Activated naive CD4-positive, alpha-beta T cell treated with anti-CD3 and anti-CD28 coated beads, Interleukin-2, amount 50 U/mL, for 72 hours (primary cell): ENCODE data around the gene CDK17. TPM values are rescaled to one million over a fixed set of nuclear protein-coding genes. Genes with fewer than 3 reads are reported as not detected.
A peak's percentile ranks its signal among the peaks of the same experiment; 100 is the strongest.

Source experiments
- ATAC-seq, 2 donors: fragments of 150-1000 bp; cut with Tn5 transposase; 2 replicates each; pipeline ENCODE4 v1.10.0; 2021; ENCODE audit warnings: mild to moderate bottlenecking in 2 of 2, moderate library complexity in 2 of 2
- DNase-seq, 2 donors: peaks; one replicate each; pipeline ENCODE4 v3.0.0; 2021 to 2022; ENCODE audit warnings: low spot score in 2 of 2
- H3K27ac Mint-ChIP-seq, 2 donors: one replicate each; pipeline ENCODE4 v1.8.0; 2022; ENCODE audit warnings: mild to moderate bottlenecking in 2 of 2, mixed read lengths in 2 of 2
- H3K36me3 Mint-ChIP-seq, 2 donors: one replicate each; pipeline ENCODE4 v1.8.0; 2022; ENCODE audit warnings: mixed read lengths in 2 of 2
- H3K9me3 Mint-ChIP-seq, 2 donors: one replicate each; pipeline ENCODE4 v1.8.0; 2022; ENCODE audit warnings: mixed read lengths in 2 of 2
- total RNA-seq, 2 donors: library from RNA; stranded (reverse); gene quantifications; one replicate each; pipeline ENCODE4 v1.2.3, GENCODE V29; 2022

CDK17 gene
- total RNA-seq, 2 donors from 2014 or later = 43.5 to 51.0 TPM

GRCh38 chr12:96297504-96297903 lies 102.7 kb downstream of the CDK17 start:
- Mint-ChIP-seq H3K27ac (peak overlapping the region in 1 of 2 donors; percentile 72), H3K36me3 (peaks cover 0 to 33% of the 10 kb centered on the region in 2 donors), H3K9me3 (no peaks in the 10 kb centered on the region)
- ATAC-seq = no peak
- no peak for DNase-seq

- H3K27ac Mint-ChIP-seq = peak overlapping the region in 1 of 2 donors; percentile 61
- no peak for DNase-seq
- H3K9me3 Mint-ChIP-seq = no peaks in the 10 kb centered on the region
- peak; percentile 78 to 95 for ATAC-seq
- H3K36me3 Mint-ChIP-seq = peaks cover 0 to 32% of the 10 kb centered on the region in 2 donors
Observed at GRCh38 chr12:96295532-96296160, 104.6 kb downstream of the CDK17 start.

GRCh38 chr12:96294831-96295230 lies 105.4 kb downstream of the CDK17 start:
- DNase-seq = no peak
- H3K36me3 Mint-ChIP-seq = peaks cover 0 to 27% of the 10 kb centered on the region in 2 donors
- no peak for ATAC-seq
- no peaks in the 10 kb centered on the region for H3K9me3 Mint-ChIP-seq
- H3K27ac Mint-ChIP-seq = no peak overlapping the region

- ATAC-seq = no peak
- H3K9me3 Mint-ChIP-seq = no peaks in the 10 kb centered on the region
Observed at GRCh38 chr12:96293093-96293492, 107.1 kb downstream of the CDK17 start.

GRCh38 chr12:96289067-96289466 lies 111.2 kb downstream of the CDK17 start:
- no peak overlapping the region for H3K27ac Mint-ChIP-seq
- no peaks in the 10 kb centered on the region for H3K9me3 Mint-ChIP-seq
- DNase-seq (no peak), ATAC-seq (no peak)
- peaks cover 9 to 40% of the 10 kb centered on the region in 2 donors for H3K36me3 Mint-ChIP-seq

More at GRCh38 chr12:96293093-96293492, 107.1 kb downstream of the CDK17 start:
- no peak for DNase-seq
- peaks cover 4 to 24% of the 10 kb centered on the region in 2 donors for H3K36me3 Mint-ChIP-seq
- H3K27ac Mint-ChIP-seq = no peak overlapping the region

GRCh38 chr12:96285158-96285557 lies 115.1 kb downstream of the CDK17 start:
- H3K9me3 Mint-ChIP-seq = no peaks in the 10 kb centered on the region
- no peak for ATAC-seq
- no peak overlapping the region for H3K27ac Mint-ChIP-seq
- peaks cover 9 to 44% of the 10 kb centered on the region in 2 donors for H3K36me3 Mint-ChIP-seq
- no peak for DNase-seq

GRCh38 chr12:96274331-96274730 lies 125.9 kb downstream of the CDK17 start:
- ATAC-seq (peak; percentile 49 to 84), DNase-seq (no peak)
- no peak overlapping the region for H3K27ac Mint-ChIP-seq
- H3K9me3 Mint-ChIP-seq = no peaks in the 10 kb centered on the region
- H3K36me3 Mint-ChIP-seq = peaks cover 7 to 25% of the 10 kb centered on the region in 2 donors

- peak; percentile 41 to 65 for ATAC-seq
- H3K27ac Mint-ChIP-seq = peak overlapping the region; percentile 34 to 88
- no peaks in the 10 kb centered on the region for H3K9me3 Mint-ChIP-seq
- H3K36me3 Mint-ChIP-seq = peaks cover 7 to 34% of the 10 kb centered on the region in 2 donors
- no peak for DNase-seq
Observed at GRCh38 chr12:96271469-96272199, 128.6 kb downstream of the CDK17 start.

GRCh38 chr12:96266238-96266637 lies 134.0 kb downstream of the CDK17 start:
- ATAC-seq = peak in 1 of 2 donors; percentile 44
- peak overlapping the region in 1 of 2 donors; percentile 55 for H3K27ac Mint-ChIP-seq

GRCh38 chr12:96265836-96266235 lies 134.4 kb downstream of the CDK17 start:
- Mint-ChIP-seq H3K9me3 (no peaks in the 10 kb centered on the region), H3K36me3 (peaks cover 11 to 54% of the 10 kb centered on the region in 2 donors), H3K27ac (peak overlapping the region in 1 of 2 donors; percentile 55)
- no peak for ATAC-seq
- DNase-seq = no peak

More at GRCh38 chr12:96266238-96266637, 134.0 kb downstream of the CDK17 start:
- Mint-ChIP-seq H3K36me3 (peaks cover 7 to 50% of the 10 kb centered on the region in 2 donors), H3K9me3 (no peaks in the 10 kb centered on the region)
- DNase-seq = no peak

GRCh38 chr12:96265400-96265799 lies 134.8 kb downstream of the CDK17 start:
- H3K9me3 Mint-ChIP-seq = no peaks in the 10 kb centered on the region
- DNase-seq (no peak), ATAC-seq (no peak)
- H3K36me3 Mint-ChIP-seq = peaks cover 15 to 57% of the 10 kb centered on the region in 2 donors
- no peak overlapping the region for H3K27ac Mint-ChIP-seq

GRCh38 chr12:96263449-96263902 lies 136.8 kb downstream of the CDK17 start:
- Mint-ChIP-seq H3K27ac (peak overlapping the region; percentile 7 to 87), H3K9me3 (no peaks in the 10 kb centered on the region), H3K36me3 (peaks cover 15 to 46% of the 10 kb centered on the region in 2 donors)
- ATAC-seq = no peak
- no peak for DNase-seq

GRCh38 chr12:96261557-96261956 lies 138.7 kb downstream of the CDK17 start:
- Mint-ChIP-seq H3K27ac (peak overlapping the region; percentile 24 to 78), H3K9me3 (no peaks in the 10 kb centered on the region), H3K36me3 (peaks cover 15 to 41% of the 10 kb centered on the region in 2 donors)
- ATAC-seq (no peak), DNase-seq (no peak)

- H3K9me3 Mint-ChIP-seq = no peaks in the 10 kb centered on the region
- no peak for DNase-seq
Observed at GRCh38 chr12:96260644-96261043, 139.6 kb downstream of the CDK17 start.

GRCh38 chr12:96260231-96260630 lies 140.0 kb downstream of the CDK17 start:
- ATAC-seq (no peak), DNase-seq (no peak)
- Mint-ChIP-seq H3K9me3 (no peaks in the 10 kb centered on the region), H3K36me3 (peaks cover 15 to 34% of the 10 kb centered on the region in 2 donors), H3K27ac (peak overlapping the region in 1 of 2 donors; percentile 78)

More at GRCh38 chr12:96260644-96261043, 139.6 kb downstream of the CDK17 start:
- Mint-ChIP-seq H3K36me3 (peaks cover 15 to 36% of the 10 kb centered on the region in 2 donors), H3K27ac (peak overlapping the region; percentile 24 to 78)
- ATAC-seq = no peak

GRCh38 chr12:96258104-96258961 lies 141.9 kb downstream of the CDK17 start:
- Mint-ChIP-seq H3K36me3 (peaks cover 8 to 20% of the 10 kb centered on the region in 2 donors), H3K9me3 (no peaks in the 10 kb centered on the region), H3K27ac (peak overlapping the region in 1 of 2 donors; percentile 62)
- ATAC-seq = peak; percentile 53 to 57
- no peak for DNase-seq
